DOHH2 (cell line): ENCODE measurements around the gene FA2H.
A peak's percentile ranks its signal among the peaks of the same experiment; 100 is the strongest.

Experiments used
- H3F3A ChIP-seq: fragments of 200-600 bp; sonication (generic), shearing (Covaris generic); 2 replicates; pipeline ENCODE4 v1.6.0; 2016; ENCODE audit warnings: antibody characterized with exemption, mild to moderate bottlenecking; ENCODE audit not compliant: control insufficient read depth, insufficient read depth
- H3K27ac ChIP-seq: fragments of 200-600 bp; sonication (generic); 2 replicates; pipeline ENCODE4 v1.5.1; 2014; ENCODE audit warnings: low read depth, mild to moderate bottlenecking, low read length, moderate library complexity
- H3K27me3 ChIP-seq: fragments of 200-600 bp; sonication (generic); 2 replicates; pipeline ENCODE4 v1.6.1; 2014; ENCODE audit warnings: mild to moderate bottlenecking, low read length, mixed read lengths; ENCODE audit not compliant: control insufficient read depth
- H3K36me3 ChIP-seq: fragments of 200-600 bp; sonication (generic); 2 replicates; pipeline ENCODE4 v1.6.1; 2014; ENCODE audit warnings: mild to moderate bottlenecking, low read length, moderate library complexity, mixed read lengths; ENCODE audit not compliant: control insufficient read depth
- H3K4me1 ChIP-seq: fragments of 200-600 bp; sonication (generic); 2 replicates; pipeline ENCODE4 v1.6.1; 2014; ENCODE audit warnings: mild to moderate bottlenecking, low read length, mixed read lengths; ENCODE audit not compliant: control insufficient read depth
- H3K4me2 ChIP-seq: fragments of 200-600 bp; sonication (generic); 2 replicates; pipeline ENCODE4 v1.6.0; 2014; ENCODE audit warnings: mild to moderate bottlenecking, low read length, moderate library complexity
- H3K4me3 ChIP-seq: fragments of 200-600 bp; sonication (generic); 2 replicates; pipeline ENCODE4 v1.5.1; 2014; ENCODE audit warnings: mild to moderate bottlenecking, low read length, mixed read lengths
- H3K79me2 ChIP-seq: fragments of 200-600 bp; sonication (generic); 2 replicates; pipeline ENCODE4 v1.6.1; 2014; ENCODE audit warnings: mild to moderate bottlenecking, low read length, mixed read lengths; ENCODE audit not compliant: control insufficient read depth
- H3K9me2 ChIP-seq: fragments of 200-600 bp; sonication (generic); replicated peaks from 2 replicates; pipeline ENCODE4 v1.6.1; 2014; ENCODE audit warnings: mild to moderate bottlenecking, low read length, mixed read lengths; ENCODE audit not compliant: control insufficient read depth
- H3K9me3 ChIP-seq: fragments of 200-600 bp; sonication (generic); 2 replicates; pipeline ENCODE4 v1.6.1; 2014; ENCODE audit warnings: antibody characterized with exemption, low read length, mixed read lengths; ENCODE audit not compliant: control insufficient read depth, insufficient read depth
- H4K20me1 ChIP-seq: fragments of 200-600 bp; sonication (generic); 2 replicates; pipeline ENCODE4 v1.6.0; 2014; ENCODE audit warnings: low read depth, mild to moderate bottlenecking, antibody characterized with exemption, low read length, moderate library complexity; ENCODE audit not compliant: control insufficient read depth, insufficient read depth
- CTCF ChIP-seq: fragments of 200-600 bp; sonication (generic); IDR thresholded peaks from one replicate; pipeline ENCODE4 v1.5.1; 2014; ENCODE audit warnings: antibody characterized with exemption, mild to moderate bottlenecking, low read depth, low read length; ENCODE audit not compliant: poor library complexity, severe bottlenecking
- EZH2phosphoT487 ChIP-seq: fragments of 200-600 bp; sonication (generic); IDR thresholded peaks from 2 replicates; pipeline ENCODE4 v1.6.1; 2017; ENCODE audit warnings: borderline replicate concordance, mild to moderate bottlenecking, antibody characterized with exemption, low read length, moderate library complexity, mixed read lengths

FA2H gene

GRCh38 chr16:74729783-74730683, 44.6 kb downstream of the FA2H start:
- peaks cover 10% of the 10 kb centered on the region for H3K9me3 ChIP-seq
- no peak overlapping the region for H3K4me3 ChIP-seq
- H3K4me1 ChIP-seq: no peaks in the 10 kb centered on the region
- no peaks in the 10 kb centered on the region for H3F3A ChIP-seq
- no peaks in the 10 kb centered on the region for H3K36me3 ChIP-seq
- H3K79me2 ChIP-seq: no peaks in the 10 kb centered on the region
- H4K20me1 ChIP-seq: no peaks in the 10 kb centered on the region
- no peak for TF ChIP-seq CTCF
- TF ChIP-seq EZH2phosphoT487: no peak
- no peaks in the 10 kb centered on the region for H3K27me3 ChIP-seq
- H3K9me2 ChIP-seq: no peaks in the 10 kb centered on the region
- no peak overlapping the region for H3K4me2 ChIP-seq
- no peak overlapping the region for H3K27ac ChIP-seq

GRCh38 chr16:74727903-74728302, 46.7 kb downstream of the FA2H start:
- Histone ChIP-seq H3K36me3 (no peaks in the 10 kb centered on the region), H3K4me1 (no peaks in the 10 kb centered on the region), H3K27ac (no peak overlapping the region), H3F3A (no peaks in the 10 kb centered on the region), H3K9me2 (no peaks in the 10 kb centered on the region), H3K27me3 (no peaks in the 10 kb centered on the region), H3K79me2 (no peaks in the 10 kb centered on the region), H3K9me3 (peaks cover 10% of the 10 kb centered on the region), H3K4me3 (no peak overlapping the region), H4K20me1 (no peaks in the 10 kb centered on the region), H3K4me2 (no peak overlapping the region)
- no peak for TF ChIP-seq CTCF
- TF ChIP-seq EZH2phosphoT487: no peak

- no peaks in the 10 kb centered on the region for H3K4me1 ChIP-seq
- H3K79me2 ChIP-seq: no peaks in the 10 kb centered on the region
- TF ChIP-seq CTCF (peak; percentile 86), EZH2phosphoT487 (no peak)
- no peak overlapping the region for H3K4me2 ChIP-seq
- no peaks in the 10 kb centered on the region for H3F3A ChIP-seq
- no peaks in the 10 kb centered on the region for H3K27me3 ChIP-seq
- no peak overlapping the region for H3K27ac ChIP-seq
- no peaks in the 10 kb centered on the region for H3K36me3 ChIP-seq
- H4K20me1 ChIP-seq: no peaks in the 10 kb centered on the region
- peaks cover 10% of the 10 kb centered on the region for H3K9me3 ChIP-seq
- no peaks in the 10 kb centered on the region for H3K9me2 ChIP-seq
- H3K4me3 ChIP-seq: no peak overlapping the region
Observed at GRCh38 chr16:74726716-74727115, 47.9 kb downstream of the FA2H start.
